ENCODE measurements around the gene MCOLN2. TPM values are rescaled to one million over a fixed set of nuclear protein-coding genes. Genes with fewer than 3 reads are reported as not detected.

Gene MCOLN2
- total and polyA plus RNA-seq, 4 experiments from 2014 or later = 6.4 to 20.3 (median 14.3) TPM

GRCh38 chr1:85001742-85002141, 4.8 kb upstream of the MCOLN2 start:
- H3K27ac Mint-ChIP-seq = no peak overlapping the region
- peaks cover 0 to 34% (median 23%) of the 10 kb centered on the region in 8 donors for H3K9me3 Mint-ChIP-seq
- no peak overlapping the region for H3K4me3 ChIP-seq (ENCODE audit: low read length in 2 of 2)
- H3K27me3 ChIP-seq (ENCODE audit: insufficient read depth, low read length) = no peaks in the 10 kb centered on the region
- H3K27ac ChIP-seq (ENCODE audit: low read depth, low read length) = no peak overlapping the region
- H3K36me3 Mint-ChIP-seq = peaks cover 14 to 17% of the 10 kb centered on the region in 2 donors
- peaks cover 16 to 44% (median 28%) of the 10 kb centered on the region in 4 donors for H3K4me1 Mint-ChIP-seq
- H3K36me3 ChIP-seq (ENCODE audit: insufficient read depth, low read length) = no peaks in the 10 kb centered on the region
- ChIA-PET POLR2A (ENCODE audit: partially characterized antibody) (interaction anchor here (0.7 kb wide), 1 partner anchor 25 kb away, joined by 3 read pairs; no protein-coding TSS in a partner anchor), CTCF (ENCODE audit: partially characterized antibody) (interaction anchor here (1.4 to 3.2 kb wide), 4 partner anchors 26 to 258 kb away, joined by 4 to 14 read pairs (median 7); partner anchors contain the start of gene C1orf52)
- no peaks in the 10 kb centered on the region for H3K9me3 ChIP-seq (ENCODE audit: control insufficient read depth in 1 of 2, low read length in 2 of 2)
- H3K4me1 ChIP-seq (ENCODE audit: insufficient read depth, low read length) = peaks cover 28% of the 10 kb centered on the region
- H3K27me3 Mint-ChIP-seq = peaks cover 3 to 16% of the 10 kb centered on the region in 2 donors
- H3K4me3 Mint-ChIP-seq = no peak overlapping the region
- intact Hi-C loops (cut with micrococcal nuclease) = no loop called here
- DNase-seq = no peak

DNA sequence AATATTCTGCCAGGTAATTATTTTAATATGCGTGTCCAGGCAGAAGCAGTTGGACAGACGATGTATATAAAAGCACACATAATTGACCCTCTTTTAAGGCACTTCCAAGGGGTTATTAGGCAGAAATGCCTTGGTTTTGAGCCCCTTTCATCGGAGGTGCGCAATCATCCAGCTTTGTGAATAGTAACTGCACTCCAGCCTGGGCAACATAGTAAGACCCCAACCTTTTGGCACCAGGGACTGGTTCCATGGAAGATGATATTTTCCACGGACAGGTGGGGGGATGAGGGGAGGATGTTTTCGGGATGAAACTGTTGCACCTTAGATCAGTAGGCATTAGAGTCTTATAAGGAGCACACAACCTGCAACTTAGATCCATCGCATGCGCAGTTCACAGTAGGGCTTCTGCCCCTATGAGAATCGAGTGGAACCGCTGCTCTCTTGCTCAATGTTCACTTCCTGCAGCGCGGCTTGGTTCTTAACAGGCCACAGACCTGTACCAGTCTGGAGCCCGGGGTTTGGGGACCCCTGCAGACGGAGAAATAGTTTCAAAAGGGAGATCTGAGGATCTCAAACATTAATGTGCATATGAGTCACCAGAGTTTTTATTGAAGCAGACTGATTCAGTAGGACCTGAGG, 1.8 kb upstream of the MCOLN2 start:
- H3K9me3 Mint-ChIP-seq = peaks cover 0 to 10% (median 3%) of the 10 kb centered on the region in 8 donors
- Histone ChIP-seq H3K36me3 (ENCODE audit: insufficient read depth, low read length) (no peaks in the 10 kb centered on the region), H3K4me1 (ENCODE audit: insufficient read depth, low read length) (peaks cover 45% of the 10 kb centered on the region), H3K27ac (ENCODE audit: low read depth, low read length) (peak overlapping the region; percentile 50), H3K9me3 (ENCODE audit: control insufficient read depth in 1 of 2, low read length in 2 of 2) (no peaks in the 10 kb centered on the region), H3K27me3 (ENCODE audit: insufficient read depth, low read length) (peaks cover 4% of the 10 kb centered on the region), H3K4me3 (ENCODE audit: low read length in 2 of 2) (peak overlapping the region; percentile 1 to 82)
- intact Hi-C loops (cut with micrococcal nuclease) = loop anchor here (1.0 to 5.0 kb wide), 2 partner anchors 53 to 204 kb away; partner anchors contain the start of gene SYDE2
- peaks cover 21 to 57% (median 29%) of the 10 kb centered on the region in 4 donors for H3K4me1 Mint-ChIP-seq
- POLR2A ChIA-PET (ENCODE audit: partially characterized antibody) = interaction anchor here (1.2 to 1.3 kb wide), 2 partner anchors 29 to 54 kb away, joined by 6 to 7 read pairs; no protein-coding TSS in a partner anchor
- peaks cover 4 to 17% of the 10 kb centered on the region in 2 donors for H3K27me3 Mint-ChIP-seq
- H3K36me3 Mint-ChIP-seq = peaks cover 6 to 11% of the 10 kb centered on the region in 2 donors
- CTCF ChIA-PET (ENCODE audit: partially characterized antibody) = interaction anchor here (1.0 kb wide), 2 partner anchors 54 to 57 kb away, joined by 3 to 4 read pairs; no protein-coding TSS in a partner anchor
- H3K4me3 Mint-ChIP-seq = peak overlapping the region; percentile 67 to 98 (median 87)
- peak; percentile 36 to 80 (median 41) for DNase-seq
- peak overlapping the region; percentile 3 to 91 (median 88) for H3K27ac Mint-ChIP-seq

DNA sequence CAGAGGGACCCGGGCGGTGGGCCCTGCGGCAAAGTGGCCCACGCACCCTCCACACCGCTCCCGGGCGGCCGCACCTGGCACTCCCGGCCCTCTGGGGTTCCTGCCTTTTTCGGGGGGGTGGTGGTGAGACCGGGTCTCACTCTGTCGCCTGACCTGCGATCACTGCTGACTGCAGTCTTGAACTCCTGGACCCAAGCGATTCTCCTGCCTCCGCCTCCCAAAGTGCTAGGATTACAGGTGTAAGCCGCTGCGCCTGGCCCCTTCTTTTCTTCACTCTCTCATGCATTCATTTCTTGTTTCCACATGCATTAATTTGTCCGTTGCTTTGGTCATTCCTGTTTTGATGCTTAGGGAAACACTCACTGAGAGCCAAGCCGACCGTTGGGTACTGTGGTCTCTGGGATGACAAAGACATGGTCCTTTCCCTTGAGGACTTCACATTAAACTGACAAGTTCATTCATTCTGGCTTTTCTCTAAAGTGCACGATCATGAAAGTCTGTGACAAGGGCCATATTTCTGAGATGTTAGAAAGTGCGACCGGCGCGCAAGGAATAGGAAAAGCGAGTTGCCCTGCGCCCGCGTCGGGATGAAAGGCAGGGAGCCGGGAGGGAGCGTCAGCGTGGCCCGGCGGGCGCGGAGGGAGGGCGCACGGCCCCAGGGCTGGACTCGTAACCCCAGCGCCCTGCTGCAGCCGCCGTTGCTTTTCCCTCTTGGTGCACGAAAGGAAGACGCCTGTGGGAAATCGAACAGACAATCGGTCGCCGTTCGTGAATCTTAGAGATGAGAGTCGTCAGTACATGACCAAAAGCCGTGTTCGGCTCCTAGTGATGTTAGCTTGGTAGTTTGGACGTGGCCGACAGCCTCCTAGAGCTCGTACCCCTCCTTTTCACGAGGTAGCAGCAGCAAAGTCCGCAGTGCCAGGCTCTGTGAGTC, 1.0 kb upstream of the MCOLN2 start:
- POLR2A ChIA-PET (ENCODE audit: partially characterized antibody) = interaction anchor here (1.2 to 1.3 kb wide), 2 partner anchors 30 to 53 kb away, joined by 6 to 7 read pairs; no protein-coding TSS in a partner anchor
- H3K4me3 Mint-ChIP-seq = peak overlapping the region; percentile 80 to 98 (median 89)
- intact Hi-C loops (cut with micrococcal nuclease) = loop anchor here (1.0 to 5.0 kb wide), 5 partner anchors 29 to 307 kb away; partner anchors contain the start of genes C1orf52, SSX2IP and SYDE2
- H3K27ac Mint-ChIP-seq = peak overlapping the region in 6 of 7 donors; percentile 38 to 91 (median 76)
- H3K27ac ChIP-seq (ENCODE audit: low read depth, low read length) = peak overlapping the region; percentile 50
- peaks cover 6 to 8% of the 10 kb centered on the region in 2 donors for H3K36me3 Mint-ChIP-seq
- peaks cover 4% of the 10 kb centered on the region for H3K27me3 ChIP-seq (ENCODE audit: insufficient read depth, low read length)
- H3K9me3 ChIP-seq (ENCODE audit: control insufficient read depth in 1 of 2, low read length in 2 of 2) = no peaks in the 10 kb centered on the region
- peak in 2 of 5 donors; percentile 19 to 44 for DNase-seq
- H3K4me1 ChIP-seq (ENCODE audit: insufficient read depth, low read length) = peaks cover 50% of the 10 kb centered on the region
- H3K27me3 Mint-ChIP-seq = peaks cover 4 to 17% of the 10 kb centered on the region in 2 donors
- H3K9me3 Mint-ChIP-seq = peaks cover 0 to 3% (median 0%) of the 10 kb centered on the region in 8 donors
- CTCF ChIA-PET (ENCODE audit: partially characterized antibody) = interaction anchor here (1.0 kb wide), 2 partner anchors 53 to 56 kb away, joined by 3 to 4 read pairs; no protein-coding TSS in a partner anchor
- peak overlapping the region; percentile 60 to 82 for H3K4me3 ChIP-seq (ENCODE audit: low read length in 2 of 2)
- no peaks in the 10 kb centered on the region for H3K36me3 ChIP-seq (ENCODE audit: insufficient read depth, low read length)
- peaks cover 25 to 61% (median 33%) of the 10 kb centered on the region in 4 donors for H3K4me1 Mint-ChIP-seq

- DNase-seq = peak in 3 of 5 donors; percentile 25 to 38 (median 26)
- Histone ChIP-seq H3K4me1 (ENCODE audit: insufficient read depth, low read length) (peaks cover 67% of the 10 kb centered on the region), H3K27me3 (ENCODE audit: insufficient read depth, low read length) (peaks cover 4% of the 10 kb centered on the region), H3K27ac (ENCODE audit: low read depth, low read length) (peak overlapping the region; percentile 50), H3K9me3 (ENCODE audit: control insufficient read depth in 1 of 2, low read length in 2 of 2) (no peaks in the 10 kb centered on the region), H3K4me3 (ENCODE audit: low read length in 2 of 2) (peak overlapping the region in 1 of 2 donors; percentile 82), H3K36me3 (ENCODE audit: insufficient read depth, low read length) (no peaks in the 10 kb centered on the region)
- ChIA-PET POLR2A (ENCODE audit: partially characterized antibody) (interaction anchor here (0.9 to 2.2 kb wide), 6 partner anchors 9 to 280 kb away, joined by 3 to 9 read pairs (median 6); partner anchors contain the start of genes BCL10 and SYDE2), CTCF (ENCODE audit: partially characterized antibody) (interaction anchor here (1.2 to 2.6 kb wide), 3 partner anchors 32 to 1708 kb away, joined by 3 to 10 read pairs (median 5); partner anchors contain the start of gene SH3GLB1)
- peaks cover 34 to 68% (median 41%) of the 10 kb centered on the region in 4 donors for H3K4me1 Mint-ChIP-seq
- H3K4me3 Mint-ChIP-seq = peak overlapping the region; percentile 76 to 89 (median 86)
- H3K36me3 Mint-ChIP-seq = peaks cover 3 to 7% of the 10 kb centered on the region in 2 donors
- peaks cover 1 to 8% of the 10 kb centered on the region in 2 donors for H3K27me3 Mint-ChIP-seq
- H3K27ac Mint-ChIP-seq = peak overlapping the region; percentile 51 to 88 (median 76)
- no peaks in the 10 kb centered on the region for H3K9me3 Mint-ChIP-seq
- intact Hi-C loops (cut with micrococcal nuclease) = loop anchor here (2.0 to 5.0 kb wide), 3 partner anchors 207 to 305 kb away; partner anchors contain the start of genes C1orf52, SSX2IP and SYDE2
Measured at GRCh38 chr1:84995484-84996334, 1.2 kb downstream of the MCOLN2 start.

DNA sequence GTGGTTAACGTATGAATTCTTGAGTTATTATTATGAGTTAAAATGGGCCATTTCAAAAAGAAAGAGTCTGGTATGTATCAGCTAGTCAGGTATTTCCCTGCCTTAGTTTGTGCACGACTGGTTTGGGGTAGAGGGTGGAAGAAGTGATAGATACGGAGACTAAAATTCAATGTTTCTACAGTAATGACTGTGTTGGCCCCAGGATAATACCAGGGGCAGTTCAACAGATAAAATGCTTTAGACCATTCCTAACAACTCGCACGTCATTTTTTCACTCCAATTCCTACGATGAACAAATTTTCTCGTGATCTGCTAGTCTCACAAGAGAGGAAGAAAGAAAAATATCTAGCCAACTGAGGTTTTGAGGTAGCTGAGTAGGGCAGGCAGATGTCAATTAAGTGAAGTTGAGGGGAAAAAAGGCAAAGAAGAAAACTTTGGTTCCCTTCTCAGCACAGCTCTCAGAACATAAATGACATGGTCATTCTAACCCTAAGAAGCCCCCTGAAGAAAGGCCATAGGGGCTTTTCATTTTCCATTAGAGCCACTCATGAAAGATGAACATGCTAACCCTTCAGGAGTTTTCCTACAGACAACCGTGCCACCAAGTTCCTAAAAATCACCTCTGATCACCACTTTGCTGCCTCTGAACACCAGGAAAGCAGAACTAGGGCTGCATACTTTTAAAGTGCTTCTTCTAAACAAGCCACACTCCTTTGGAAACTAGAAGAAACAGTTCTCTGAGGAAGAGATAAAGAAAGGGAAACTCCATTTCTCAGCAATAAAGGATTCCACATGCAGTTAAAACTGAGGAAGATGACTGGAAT, 5.6 kb downstream of the MCOLN2 start:
- no peak overlapping the region for H3K27ac ChIP-seq (ENCODE audit: low read depth, low read length)
- Mint-ChIP-seq H3K36me3 (peaks cover 0 to 7% of the 10 kb centered on the region in 2 donors), H3K4me1 (peaks cover 37 to 54% (median 39%) of the 10 kb centered on the region in 4 donors), H3K4me3 (peak overlapping the region in 5 of 8 donors; percentile 11 to 44 (median 15)), H3K9me3 (no peaks in the 10 kb centered on the region), H3K27ac (peak overlapping the region in 6 of 7 donors; percentile 0 to 72 (median 29)), H3K27me3 (peaks cover 1% of the 10 kb centered on the region in 2 donors)
- peaks cover 49% of the 10 kb centered on the region for H3K4me1 ChIP-seq (ENCODE audit: insufficient read depth, low read length)
- H3K36me3 ChIP-seq (ENCODE audit: insufficient read depth, low read length) = no peaks in the 10 kb centered on the region
- ChIA-PET CTCF (ENCODE audit: partially characterized antibody) (interaction anchor here (0.8 to 1.3 kb wide), 4 partner anchors 46 to 285 kb away, joined by 3 to 4 read pairs (median 4); partner anchors contain the start of gene BCL10), POLR2A (ENCODE audit: partially characterized antibody) (interaction anchor here (1.2 kb wide), 1 partner anchor 46 kb away, joined by 4 read pairs; no protein-coding TSS in a partner anchor)
- no peak overlapping the region for H3K4me3 ChIP-seq (ENCODE audit: low read length in 2 of 2)
- H3K27me3 ChIP-seq (ENCODE audit: insufficient read depth, low read length) = peaks cover under 1% of the 10 kb centered on the region
- intact Hi-C loops (cut with micrococcal nuclease) = no loop called here
- no peaks in the 10 kb centered on the region for H3K9me3 ChIP-seq (ENCODE audit: control insufficient read depth in 1 of 2, low read length in 2 of 2)
- no peak for DNase-seq

All from CD4-positive, alpha-beta memory T cell (primary cell).